HEK293 (cell line): Measurements from ENCODE around the gene DSC1.

Experiments
- BCL11B ChIP-seq: fragments of 450-650 bp; formaldehyde crosslinking; IDR thresholded peaks from 2 replicates; pipeline ENCODE4 v1.5.1; 2016; ENCODE audit warnings: low read depth, missing biosample characterization, missing genetic modification characterization
- FEZF1 ChIP-seq: fragments of 450-650 bp; formaldehyde crosslinking; IDR thresholded peaks from 2 replicates; pipeline ENCODE4 v1.5.1; 2016; ENCODE audit warnings: missing biosample characterization, missing genetic modification characterization
- IKZF3 ChIP-seq: fragments of 450-650 bp; IDR thresholded peaks from 2 replicates; pipeline ENCODE4 v1.5.0; 2018; ENCODE audit warnings: missing biosample characterization, mild to moderate bottlenecking, missing genetic modification characterization, moderate library complexity
- KLF7 ChIP-seq: fragments of 450-650 bp; formaldehyde crosslinking; IDR thresholded peaks from 2 replicates; pipeline ENCODE4 v1.5.1; 2016; ENCODE audit warnings: missing biosample characterization, missing genetic modification characterization, borderline replicate concordance
- OVOL3 ChIP-seq: fragments of 450-650 bp; formaldehyde crosslinking; IDR thresholded peaks from 2 replicates; pipeline ENCODE4 v1.5.1; 2016; ENCODE audit warnings: missing biosample characterization, missing genetic modification characterization
- TRIM28 ChIP-seq: IDR thresholded peaks from 2 replicates; pipeline ENCODE4 v1.6.1; 2011; ENCODE audit warnings: low read length, control low read depth, borderline replicate concordance
- ZBTB48 ChIP-seq: fragments of 450-650 bp; formaldehyde crosslinking; IDR thresholded peaks from 2 replicates; pipeline ENCODE4 v1.5.1; 2016; ENCODE audit warnings: missing biosample characterization, missing genetic modification characterization
- ZBTB7A ChIP-seq: fragments of 450-650 bp; formaldehyde crosslinking; IDR thresholded peaks from 2 replicates; pipeline ENCODE4 v1.5.1; 2016; ENCODE audit warnings: low read depth, missing biosample characterization, missing genetic modification characterization
- ZIC2 ChIP-seq: fragments of 450-650 bp; formaldehyde crosslinking; IDR thresholded peaks from 2 replicates; pipeline ENCODE4 v1.5.1; 2016; ENCODE audit warnings: missing biosample characterization, missing genetic modification characterization
- ZNF133 ChIP-seq: fragments of 450-650 bp; formaldehyde crosslinking; IDR thresholded peaks from 2 replicates; pipeline ENCODE4 v1.5.1; 2016; ENCODE audit warnings: missing biosample characterization, missing genetic modification characterization
- ZNF140 ChIP-seq: fragments of 450-650 bp; formaldehyde crosslinking; IDR thresholded peaks from 2 replicates; pipeline ENCODE4 v1.5.1; 2016; ENCODE audit warnings: missing biosample characterization, missing genetic modification characterization
- ZNF2 ChIP-seq: fragments of 450-650 bp; formaldehyde crosslinking; IDR thresholded peaks from 2 replicates; pipeline ENCODE4 v1.5.1; 2016; ENCODE audit warnings: missing biosample characterization, missing genetic modification characterization
- ZNF214 ChIP-seq: fragments of 450-650 bp; formaldehyde crosslinking; IDR thresholded peaks from 2 replicates; pipeline ENCODE4 v1.5.1; 2017; ENCODE audit warnings: missing biosample characterization, mild to moderate bottlenecking, missing genetic modification characterization, borderline replicate concordance
- ZNF354C ChIP-seq: fragments of 450-650 bp; formaldehyde crosslinking; IDR thresholded peaks from 2 replicates; pipeline ENCODE4 v1.5.1; 2016; ENCODE audit warnings: missing biosample characterization, missing genetic modification characterization, low read depth, borderline replicate concordance
- ZNF558 ChIP-seq: fragments of 450-650 bp; formaldehyde crosslinking; IDR thresholded peaks from 2 replicates; pipeline ENCODE4 v1.5.1; 2016; ENCODE audit warnings: missing biosample characterization, missing genetic modification characterization
- ZNF571 ChIP-seq: fragments of 450-650 bp; formaldehyde crosslinking; IDR thresholded peaks from 2 replicates; pipeline ENCODE4 v1.5.0; 2017; ENCODE audit warnings: missing biosample characterization, missing genetic modification characterization
- ZNF596 ChIP-seq: fragments of 450-650 bp; IDR thresholded peaks from 2 replicates; pipeline ENCODE4 v1.5.0; 2018; ENCODE audit warnings: missing biosample characterization, mild to moderate bottlenecking, missing genetic modification characterization, moderate library complexity
- ZNF623 ChIP-seq: fragments of 450-650 bp; formaldehyde crosslinking; IDR thresholded peaks from 2 replicates; pipeline ENCODE4 v1.5.1; 2016; ENCODE audit warnings: missing biosample characterization, missing genetic modification characterization
- ZNF626 ChIP-seq: fragments of 450-650 bp; sonication (Bioruptor Pico); formaldehyde crosslinking; IDR thresholded peaks from 2 replicates; pipeline ENCODE4 v1.5.1; 2018; ENCODE audit warnings: missing biosample characterization, missing genetic modification characterization, inconsistent platforms
- ZNF654 ChIP-seq: fragments of 450-650 bp; formaldehyde crosslinking; IDR thresholded peaks from 2 replicates; pipeline ENCODE4 v1.5.1; 2016; ENCODE audit warnings: low read depth, missing biosample characterization, missing genetic modification characterization
- ZNF660 ChIP-seq: fragments of 450-650 bp; IDR thresholded peaks from 2 replicates; pipeline ENCODE4 v1.5.1; 2018; ENCODE audit warnings: missing biosample characterization, mild to moderate bottlenecking, missing genetic modification characterization
- ZNF707 ChIP-seq: fragments of 450-650 bp; formaldehyde crosslinking; IDR thresholded peaks from 2 replicates; pipeline ENCODE4 v1.5.1; 2016; ENCODE audit warnings: missing biosample characterization, missing genetic modification characterization
- ZNF837 ChIP-seq: fragments of 450-650 bp; formaldehyde crosslinking; IDR thresholded peaks from 2 replicates; pipeline ENCODE4 v1.5.1; 2016; ENCODE audit warnings: missing biosample characterization, missing genetic modification characterization
- ZNF843 ChIP-seq: fragments of 450-650 bp; formaldehyde crosslinking; IDR thresholded peaks from 2 replicates; pipeline ENCODE4 v1.5.1; 2016; ENCODE audit warnings: missing biosample characterization, missing genetic modification characterization
- ZXDB ChIP-seq: fragments of 450-650 bp; formaldehyde crosslinking; IDR thresholded peaks from 2 replicates; pipeline ENCODE4 v1.5.1; 2016; ENCODE audit warnings: missing biosample characterization, missing genetic modification characterization
- TF ChIP-seq, protein P1 (sequence below): fragments of 450-650 bp; formaldehyde crosslinking; IDR thresholded peaks from 2 replicates; pipeline ENCODE4 v1.5.1; 2016; ENCODE audit warnings: missing biosample characterization, missing genetic modification characterization, borderline replicate concordance
- TF ChIP-seq, protein P2 (sequence below): fragments of 450-650 bp; formaldehyde crosslinking; IDR thresholded peaks from 2 replicates; pipeline ENCODE4 v1.5.1; 2016; ENCODE audit warnings: missing biosample characterization, missing genetic modification characterization, borderline replicate concordance
- TF ChIP-seq, protein P3 (sequence below): fragments of 450-650 bp; formaldehyde crosslinking; IDR thresholded peaks from 2 replicates; pipeline ENCODE4 v1.5.1; 2016; ENCODE audit warnings: missing biosample characterization, missing genetic modification characterization
- TF ChIP-seq, protein P4 (sequence below): fragments of 450-650 bp; formaldehyde crosslinking; IDR thresholded peaks from 2 replicates; pipeline ENCODE4 v1.5.1; 2016; ENCODE audit warnings: missing biosample characterization, missing genetic modification characterization, low read depth
- TF ChIP-seq, protein P5 (sequence below): fragments of 450-650 bp; formaldehyde crosslinking; IDR thresholded peaks from 2 replicates; pipeline ENCODE4 v1.5.1; 2016; ENCODE audit warnings: missing biosample characterization, missing genetic modification characterization
- TF ChIP-seq, protein P6 (sequence below): fragments of 450-650 bp; formaldehyde crosslinking; IDR thresholded peaks from 2 replicates; pipeline ENCODE4 v1.5.1; 2016; ENCODE audit warnings: missing biosample characterization, missing genetic modification characterization
- TF ChIP-seq, protein P7 (sequence below): fragments of 450-650 bp; formaldehyde crosslinking; IDR thresholded peaks from 2 replicates; pipeline ENCODE4 v1.5.1; 2016; ENCODE audit warnings: missing biosample characterization, missing genetic modification characterization

Gene DSC1

DNA sequence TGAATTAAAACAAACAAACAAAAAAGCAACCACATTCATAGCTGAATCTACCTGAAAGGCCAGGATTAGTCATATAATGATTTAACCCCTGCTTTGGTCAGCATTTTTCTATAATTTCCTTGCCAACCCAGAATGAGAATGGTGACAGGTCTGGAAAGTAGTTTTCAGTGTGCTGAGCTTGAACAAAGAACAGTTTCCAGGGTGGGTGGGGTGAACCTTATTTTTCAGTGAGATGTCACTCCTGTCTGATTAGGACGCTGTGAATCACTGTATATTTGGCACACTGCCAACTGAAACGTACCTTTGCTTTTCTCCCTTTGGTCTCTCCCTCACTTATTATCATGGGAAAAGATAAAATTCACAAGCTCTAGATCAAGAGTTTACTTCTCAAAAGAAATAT is 35.0 kb upstream of the DSC1 start (continued):
- TF ChIP-seq, protein P1, sequence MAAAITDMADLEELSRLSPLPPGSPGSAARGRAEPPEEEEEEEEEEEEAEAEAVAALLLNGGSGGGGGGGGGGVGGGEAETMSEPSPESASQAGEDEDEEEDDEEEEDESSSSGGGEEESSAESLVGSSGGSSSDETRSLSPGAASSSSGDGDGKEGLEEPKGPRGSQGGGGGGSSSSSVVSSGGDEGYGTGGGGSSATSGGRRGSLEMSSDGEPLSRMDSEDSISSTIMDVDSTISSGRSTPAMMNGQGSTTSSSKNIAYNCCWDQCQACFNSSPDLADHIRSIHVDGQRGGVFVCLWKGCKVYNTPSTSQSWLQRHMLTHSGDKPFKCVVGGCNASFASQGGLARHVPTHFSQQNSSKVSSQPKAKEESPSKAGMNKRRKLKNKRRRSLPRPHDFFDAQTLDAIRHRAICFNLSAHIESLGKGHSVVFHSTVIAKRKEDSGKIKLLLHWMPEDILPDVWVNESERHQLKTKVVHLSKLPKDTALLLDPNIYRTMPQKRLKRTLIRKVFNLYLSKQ (tag by site-specific recombination), result no peak
- TF ChIP-seq IKZF3 (tag by site-specific recombination) (no peak), ZNF558 (tag by site-specific recombination) (no peak), ZNF623 (tag by site-specific recombination) (no peak), ZNF214 (tag by site-specific recombination) (no peak), ZNF707 (tag by site-specific recombination) (no peak), ZNF660 (peak; percentile 84), FEZF1 (tag by site-specific recombination) (peak; percentile 6; the same call in 1 of the 2 replicates), ZNF2 (tag by site-specific recombination) (no peak), ZNF596 (tag by site-specific recombination) (no peak), ZIC2 (tag by site-specific recombination) (no peak), TRIM28 (no peak), BCL11B (no peak), ZXDB (tag by site-specific recombination) (no peak), KLF7 (tag by site-specific recombination) (no peak), ZBTB7A (tag by site-specific recombination) (no peak), ZNF837 (no peak), ZNF843 (tag by site-specific recombination) (no peak), ZNF354C (no peak), ZBTB48 (no peak), ZNF654 (tag by site-specific recombination) (no peak), ZNF626 (peak; percentile 93), ZNF571 (tag by site-specific recombination) (no peak), OVOL3 (tag by site-specific recombination) (no peak), ZNF140 (tag by site-specific recombination) (no peak), ZNF133 (tag by site-specific recombination) (no peak)
- TF ChIP-seq, protein P2, sequence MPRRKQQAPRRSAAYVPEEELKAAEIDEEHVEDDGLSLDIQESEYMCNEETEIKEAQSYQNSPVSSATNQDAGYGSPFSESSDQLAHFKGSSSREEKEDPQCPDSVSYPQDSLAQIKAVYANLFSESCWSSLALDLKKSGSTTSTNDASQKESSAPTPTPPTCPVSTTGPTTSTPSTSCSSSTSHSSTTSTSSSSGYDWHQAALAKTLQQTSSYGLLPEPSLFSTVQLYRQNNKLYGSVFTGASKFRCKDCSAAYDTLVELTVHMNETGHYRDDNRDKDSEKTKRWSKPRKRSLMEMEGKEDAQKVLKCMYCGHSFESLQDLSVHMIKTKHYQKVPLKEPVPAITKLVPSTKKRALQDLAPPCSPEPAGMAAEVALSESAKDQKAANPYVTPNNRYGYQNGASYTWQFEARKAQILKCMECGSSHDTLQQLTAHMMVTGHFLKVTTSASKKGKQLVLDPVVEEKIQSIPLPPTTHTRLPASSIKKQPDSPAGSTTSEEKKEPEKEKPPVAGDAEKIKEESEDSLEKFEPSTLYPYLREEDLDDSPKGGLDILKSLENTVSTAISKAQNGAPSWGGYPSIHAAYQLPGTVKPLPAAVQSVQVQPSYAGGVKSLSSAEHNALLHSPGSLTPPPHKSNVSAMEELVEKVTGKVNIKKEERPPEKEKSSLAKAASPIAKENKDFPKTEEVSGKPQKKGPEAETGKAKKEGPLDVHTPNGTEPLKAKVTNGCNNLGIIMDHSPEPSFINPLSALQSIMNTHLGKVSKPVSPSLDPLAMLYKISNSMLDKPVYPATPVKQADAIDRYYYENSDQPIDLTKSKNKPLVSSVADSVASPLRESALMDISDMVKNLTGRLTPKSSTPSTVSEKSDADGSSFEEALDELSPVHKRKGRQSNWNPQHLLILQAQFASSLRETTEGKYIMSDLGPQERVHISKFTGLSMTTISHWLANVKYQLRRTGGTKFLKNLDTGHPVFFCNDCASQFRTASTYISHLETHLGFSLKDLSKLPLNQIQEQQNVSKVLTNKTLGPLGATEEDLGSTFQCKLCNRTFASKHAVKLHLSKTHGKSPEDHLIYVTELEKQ (tag by site-specific recombination), result no peak
- TF ChIP-seq, protein P3, sequence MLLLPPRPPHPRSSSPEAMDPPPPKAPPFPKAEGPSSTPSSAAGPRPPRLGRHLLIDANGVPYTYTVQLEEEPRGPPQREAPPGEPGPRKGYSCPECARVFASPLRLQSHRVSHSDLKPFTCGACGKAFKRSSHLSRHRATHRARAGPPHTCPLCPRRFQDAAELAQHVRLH (tag by site-specific recombination), result 0 out of 2 replicates have a peak, but pooled peaks have one; percentile 12
- TF ChIP-seq, protein P4, sequence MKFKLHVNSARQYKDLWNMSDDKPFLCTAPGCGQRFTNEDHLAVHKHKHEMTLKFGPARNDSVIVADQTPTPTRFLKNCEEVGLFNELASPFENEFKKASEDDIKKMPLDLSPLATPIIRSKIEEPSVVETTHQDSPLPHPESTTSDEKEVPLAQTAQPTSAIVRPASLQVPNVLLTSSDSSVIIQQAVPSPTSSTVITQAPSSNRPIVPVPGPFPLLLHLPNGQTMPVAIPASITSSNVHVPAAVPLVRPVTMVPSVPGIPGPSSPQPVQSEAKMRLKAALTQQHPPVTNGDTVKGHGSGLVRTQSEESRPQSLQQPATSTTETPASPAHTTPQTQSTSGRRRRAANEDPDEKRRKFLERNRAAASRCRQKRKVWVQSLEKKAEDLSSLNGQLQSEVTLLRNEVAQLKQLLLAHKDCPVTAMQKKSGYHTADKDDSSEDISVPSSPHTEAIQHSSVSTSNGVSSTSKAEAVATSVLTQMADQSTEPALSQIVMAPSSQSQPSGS (tag by site-specific recombination), result no peak
- TF ChIP-seq, protein P5, sequence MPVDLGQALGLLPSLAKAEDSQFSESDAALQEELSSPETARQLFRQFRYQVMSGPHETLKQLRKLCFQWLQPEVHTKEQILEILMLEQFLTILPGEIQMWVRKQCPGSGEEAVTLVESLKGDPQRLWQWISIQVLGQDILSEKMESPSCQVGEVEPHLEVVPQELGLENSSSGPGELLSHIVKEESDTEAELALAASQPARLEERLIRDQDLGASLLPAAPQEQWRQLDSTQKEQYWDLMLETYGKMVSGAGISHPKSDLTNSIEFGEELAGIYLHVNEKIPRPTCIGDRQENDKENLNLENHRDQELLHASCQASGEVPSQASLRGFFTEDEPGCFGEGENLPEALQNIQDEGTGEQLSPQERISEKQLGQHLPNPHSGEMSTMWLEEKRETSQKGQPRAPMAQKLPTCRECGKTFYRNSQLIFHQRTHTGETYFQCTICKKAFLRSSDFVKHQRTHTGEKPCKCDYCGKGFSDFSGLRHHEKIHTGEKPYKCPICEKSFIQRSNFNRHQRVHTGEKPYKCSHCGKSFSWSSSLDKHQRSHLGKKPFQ (tag by site-specific recombination), result no peak
- TF ChIP-seq, protein P6, sequence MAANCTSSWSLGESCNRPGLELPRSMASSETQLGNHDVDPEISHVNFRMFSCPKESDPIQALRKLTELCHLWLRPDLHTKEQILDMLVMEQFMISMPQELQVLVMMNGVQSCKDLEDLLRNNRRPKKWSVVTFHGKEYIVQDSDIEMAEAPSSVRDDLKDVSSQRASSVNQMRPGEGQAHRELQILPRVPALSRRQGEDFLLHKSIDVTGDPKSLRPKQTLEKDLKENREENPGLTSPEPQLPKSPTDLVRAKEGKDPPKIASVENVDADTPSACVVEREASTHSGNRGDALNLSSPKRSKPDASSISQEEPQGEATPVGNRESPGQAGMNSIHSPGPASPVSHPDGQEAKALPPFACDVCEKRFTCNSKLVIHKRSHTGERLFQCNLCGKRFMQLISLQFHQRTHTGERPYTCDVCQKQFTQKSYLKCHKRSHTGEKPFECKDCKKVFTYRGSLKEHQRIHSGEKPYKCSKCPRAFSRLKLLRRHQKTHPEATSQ, result no peak
- TF ChIP-seq, protein P7, sequence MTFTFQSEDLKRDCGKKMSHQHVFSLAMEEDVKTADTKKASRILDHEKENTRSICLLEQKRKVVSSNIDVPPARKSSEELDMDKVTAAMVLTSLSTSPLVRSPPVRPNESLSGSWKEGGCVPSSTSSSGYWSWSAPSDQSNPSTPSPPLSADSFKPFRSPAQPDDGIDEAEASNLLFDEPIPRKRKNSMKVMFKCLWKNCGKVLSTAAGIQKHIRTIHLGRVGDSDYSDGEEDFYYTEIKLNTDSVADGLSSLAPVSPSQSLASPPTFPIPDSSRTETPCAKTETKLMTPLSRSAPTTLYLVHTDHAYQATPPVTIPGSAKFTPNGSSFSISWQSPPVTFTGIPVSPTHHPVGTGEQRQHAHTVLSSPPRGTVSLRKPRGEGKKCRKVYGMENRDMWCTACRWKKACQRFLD (tag by site-specific recombination), result no peak
